HG03558 (cell line): ENCODE data around the gene MTMR8.
"Not testable (repeated sequence)": the region's sequence is repeated elsewhere in the genome, so short reads cannot be mapped to it uniquely, and the experiment has no call there.

Experiments
- ATAC-seq: cut with Tn5 transposase; IDR thresholded peaks from one replicate; pipeline ENCODE4 v1.9.1; 2021; ENCODE audit warnings: moderate number of reproducible peaks; ENCODE audit not compliant: unreplicated experiment; ENCODE audit errors: extremely low read depth

MTMR8 gene

DNA sequence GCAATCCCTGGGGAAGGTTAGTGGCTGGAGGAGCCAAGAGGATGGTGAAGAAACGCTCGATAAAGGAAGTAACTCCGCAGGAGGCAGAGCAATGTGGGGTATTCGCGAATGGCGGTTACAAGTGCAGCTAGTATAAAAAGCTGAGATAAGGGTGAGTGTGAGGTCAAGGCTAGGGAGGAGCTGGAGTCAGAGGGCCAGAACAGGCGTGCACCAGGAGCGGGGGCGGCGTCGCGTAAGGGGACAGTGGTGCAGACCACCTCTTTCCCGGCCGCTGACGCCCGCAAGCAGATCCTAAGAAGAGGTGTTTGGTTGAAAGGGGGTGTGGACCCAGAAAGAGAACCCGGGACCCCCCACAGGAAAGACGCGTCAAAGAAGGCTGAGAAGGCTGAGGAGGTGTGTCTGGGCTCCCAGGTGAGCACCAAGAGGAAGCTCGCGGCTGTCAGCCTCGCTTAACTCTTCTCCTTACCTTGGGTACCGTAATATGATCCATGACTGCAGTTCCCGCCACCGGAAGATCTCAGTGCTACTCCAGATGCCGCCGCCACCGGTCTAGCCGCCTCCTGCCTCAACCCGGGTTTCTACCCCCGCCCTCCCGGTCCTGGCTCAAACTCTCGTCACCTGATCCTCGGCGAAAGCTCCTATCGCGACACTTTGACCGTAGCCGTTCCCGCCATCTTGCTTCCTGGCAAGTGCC is at the start of gene MTMR8:
Gene MTMR8 (minus strand): TSS at position 579 of the 694 bp plus-strand sequence. CDS start 89 bp downstream, at position 490.
- peak; percentile 64 for ATAC-seq

DNA sequence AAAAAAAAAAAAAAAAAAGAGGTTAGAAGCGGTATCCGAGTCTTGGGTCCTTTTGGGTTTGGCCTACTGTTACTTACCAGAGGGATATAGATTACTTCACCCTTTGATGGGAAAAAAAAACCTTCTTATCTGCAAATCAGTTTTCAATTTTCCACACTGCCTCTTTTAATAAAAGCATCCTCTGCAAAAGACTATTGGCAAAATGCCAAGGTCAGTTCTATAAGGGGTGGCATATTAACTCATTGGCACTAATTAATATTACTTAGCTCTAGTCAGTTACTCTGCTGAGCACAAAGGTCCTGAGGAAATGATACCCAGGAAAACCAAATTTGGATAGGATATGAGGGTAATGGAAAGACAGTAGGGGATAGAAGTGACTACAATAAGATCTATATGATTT is 44.3 kb upstream of the MTMR8 start:
- no peak for ATAC-seq

DNA sequence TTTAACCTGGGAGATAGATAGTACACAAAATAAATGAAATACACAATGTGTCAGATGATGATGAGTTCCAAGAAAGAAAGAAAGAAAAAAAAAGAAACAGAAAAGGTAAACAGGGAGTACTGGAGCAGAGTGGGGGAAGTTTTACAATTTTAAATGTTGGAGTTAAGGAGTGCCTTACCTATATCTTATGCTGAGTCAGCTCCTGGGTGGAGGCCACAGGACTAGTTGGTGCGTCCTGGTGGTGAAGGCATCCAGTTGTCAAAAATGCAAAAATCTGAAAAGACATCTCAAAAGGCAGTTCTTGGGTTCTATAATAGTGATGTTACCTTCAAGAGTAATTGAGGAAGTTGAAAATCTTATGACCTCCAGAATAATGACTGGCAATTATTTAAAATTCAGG is 42.4 kb upstream of the MTMR8 start:
- no peak for ATAC-seq

DNA sequence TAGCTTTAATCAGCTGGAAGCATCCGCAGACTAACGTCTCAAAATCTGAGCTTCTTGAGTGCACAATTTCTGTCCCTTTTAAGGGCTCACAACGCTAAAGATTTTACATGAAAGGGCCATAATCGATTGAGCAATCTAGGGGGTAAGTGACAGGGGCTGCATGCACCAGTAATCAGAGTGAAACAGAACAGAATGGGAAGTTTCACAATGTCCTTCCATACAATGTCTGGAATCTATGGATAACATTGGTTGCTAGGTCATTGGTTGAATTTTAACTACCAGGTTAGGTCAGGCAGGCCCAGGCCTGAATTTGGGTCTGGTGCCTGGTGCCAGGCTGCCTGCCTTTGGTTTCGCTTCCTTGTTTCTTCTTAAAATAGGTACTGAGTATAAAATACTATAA is 42.0 kb upstream of the MTMR8 start:
- ATAC-seq, result no peak

DNA sequence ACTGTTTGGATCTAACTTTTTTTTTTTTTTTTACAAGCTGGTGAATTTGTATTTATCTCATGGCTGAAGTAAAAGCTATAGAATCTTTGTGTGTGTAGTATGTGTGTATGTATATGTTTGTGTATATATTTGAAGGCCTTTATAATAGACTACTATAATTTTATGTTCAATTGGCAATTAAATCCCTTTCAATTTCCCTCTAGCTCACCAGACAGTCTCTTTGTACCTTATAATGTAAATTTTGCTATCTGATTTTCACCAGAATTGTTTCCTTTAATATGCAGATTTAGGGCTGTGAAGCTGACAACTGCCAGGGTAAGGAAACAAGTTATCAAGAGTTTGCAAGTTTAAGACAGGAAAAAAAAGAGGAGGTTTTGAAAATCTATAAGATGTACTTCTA is 33.1 kb upstream of the MTMR8 start:
- no peak for ATAC-seq

DNA sequence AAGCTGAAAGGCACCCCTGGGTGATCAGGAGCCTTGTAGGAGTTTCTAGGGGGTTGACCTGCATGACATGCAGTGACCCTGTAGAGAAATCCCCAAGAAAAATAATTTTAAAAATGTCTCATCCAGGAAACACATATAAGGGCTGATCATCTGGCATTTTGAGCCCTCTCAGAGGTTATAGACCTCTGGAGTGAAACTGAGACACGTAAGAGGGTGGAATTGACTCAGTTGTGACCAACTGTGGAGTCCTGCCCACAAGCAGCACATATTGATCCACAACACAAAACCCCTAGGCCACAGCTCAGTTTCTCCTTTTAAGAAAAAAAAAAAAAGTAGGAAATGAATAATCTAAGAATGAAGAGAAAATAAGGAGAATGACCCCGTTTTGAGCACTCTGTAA is 32.5 kb upstream of the MTMR8 start:
- peak; percentile 84 for ATAC-seq

DNA sequence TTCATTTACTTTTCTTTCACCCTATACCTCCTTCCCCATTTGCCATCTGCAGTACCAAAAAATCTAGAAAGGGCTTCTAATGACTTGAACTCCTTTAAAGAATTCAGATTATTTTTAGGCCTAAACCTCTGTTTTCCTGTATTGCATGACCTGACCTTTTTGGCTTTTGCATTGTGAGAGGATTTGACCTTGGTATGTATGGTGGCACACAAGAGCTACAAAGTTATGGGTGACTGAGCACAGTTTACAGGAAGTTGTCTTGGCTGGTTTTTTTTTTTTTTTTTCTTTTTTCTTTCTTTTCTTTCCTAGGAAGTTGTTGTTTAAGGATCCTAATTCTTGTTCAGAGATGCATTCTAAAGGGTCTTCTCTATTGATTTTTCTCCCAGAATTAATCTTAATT is 32.0 kb upstream of the MTMR8 start:
- ATAC-seq, result no peak

DNA sequence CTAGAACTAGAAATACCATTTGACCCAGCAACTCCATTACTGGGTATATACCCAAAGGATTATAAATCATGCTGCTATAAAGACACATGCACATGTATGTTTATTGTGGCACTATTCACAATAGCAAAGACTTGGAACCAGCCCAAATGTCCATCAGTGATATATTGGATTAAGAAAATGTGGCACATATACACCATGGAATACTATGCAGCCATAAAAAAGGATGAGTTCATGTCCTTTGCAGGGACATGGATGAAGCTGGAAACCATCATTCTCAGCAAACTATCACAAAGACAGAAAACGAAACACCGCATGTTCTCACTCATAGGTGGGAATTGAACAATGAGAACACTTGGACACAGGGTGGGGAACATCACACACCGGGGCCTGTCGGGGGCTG is 14.5 kb upstream of the MTMR8 start:
- not testable (repeated sequence) for ATAC-seq

DNA sequence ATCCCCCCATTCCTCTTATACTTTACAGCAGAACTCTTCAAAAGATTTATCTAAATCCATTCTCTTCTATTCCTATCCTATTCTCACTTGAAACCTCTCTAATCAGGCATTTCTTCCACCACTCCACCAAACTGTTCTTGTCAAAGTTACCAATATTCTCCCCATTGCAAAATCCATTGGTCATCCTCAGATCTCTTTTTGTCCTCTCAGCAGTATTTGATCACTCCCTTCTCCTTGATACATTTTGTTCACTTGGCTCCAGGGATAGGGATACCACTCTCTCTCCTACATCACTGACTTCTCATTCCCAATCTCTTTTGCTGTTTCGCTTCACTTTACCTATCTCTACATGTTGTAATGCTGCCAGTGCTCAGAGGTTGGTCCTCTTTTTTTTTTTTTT is 2.8 kb upstream of the MTMR8 start:
- no peak for ATAC-seq

DNA sequence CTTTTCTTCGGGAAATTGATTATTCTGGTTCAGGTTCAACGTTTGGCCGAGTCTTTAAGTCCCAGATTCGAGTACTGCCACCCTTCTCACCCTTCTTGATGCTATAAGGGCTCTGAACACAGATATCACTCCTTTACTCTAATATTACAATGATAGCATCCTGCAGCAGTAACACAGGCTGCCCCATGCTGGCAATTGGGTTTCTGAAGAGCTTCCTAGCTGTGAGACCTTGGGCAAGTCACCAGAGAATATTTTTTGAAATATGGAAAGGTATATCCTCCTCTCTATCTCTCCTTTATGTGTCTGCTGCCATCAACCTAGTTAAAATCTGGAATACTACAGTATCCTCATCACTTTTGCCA is 297 bp upstream of the MTMR8 start:
- ATAC-seq, result no peak

DNA sequence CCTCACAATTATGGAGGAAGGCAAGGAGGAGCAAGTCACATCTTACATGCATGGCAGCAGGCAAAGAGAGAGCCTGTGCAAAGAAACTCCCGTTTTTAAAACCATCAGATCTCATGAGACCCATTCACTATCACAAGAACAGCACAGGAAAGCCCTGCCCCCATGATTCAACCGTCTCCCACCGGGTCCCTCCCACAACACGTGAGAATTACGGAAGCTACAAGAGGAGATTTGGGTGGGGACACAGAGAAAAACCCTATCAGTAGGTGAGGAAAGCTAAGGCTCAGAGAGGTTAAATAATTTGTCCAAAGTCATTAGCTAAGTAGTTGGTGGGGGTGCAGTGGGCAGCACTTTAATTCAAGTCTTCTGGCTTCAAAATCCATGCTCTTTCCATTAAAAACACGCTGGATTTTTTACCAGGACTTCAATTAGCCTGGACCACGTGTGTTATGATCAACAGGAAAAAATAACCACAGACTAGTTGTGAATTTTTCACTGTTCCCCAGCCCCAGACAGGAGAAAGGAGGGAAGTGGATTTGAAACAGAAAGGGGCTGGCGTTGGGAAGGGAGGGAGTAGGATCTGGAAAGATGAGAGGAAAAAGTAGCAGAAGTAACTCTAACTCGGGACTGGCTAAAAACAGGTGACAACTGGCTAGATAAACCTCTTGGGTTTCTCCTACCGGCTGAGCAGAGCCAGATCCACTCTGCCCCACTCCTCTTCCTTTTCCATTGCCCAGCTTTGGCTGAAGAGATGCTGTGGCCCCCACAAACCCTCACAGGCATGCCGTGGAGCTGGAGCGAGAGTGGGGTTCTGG is 986 bp downstream of the MTMR8 start:
- ATAC-seq, result no peak

DNA sequence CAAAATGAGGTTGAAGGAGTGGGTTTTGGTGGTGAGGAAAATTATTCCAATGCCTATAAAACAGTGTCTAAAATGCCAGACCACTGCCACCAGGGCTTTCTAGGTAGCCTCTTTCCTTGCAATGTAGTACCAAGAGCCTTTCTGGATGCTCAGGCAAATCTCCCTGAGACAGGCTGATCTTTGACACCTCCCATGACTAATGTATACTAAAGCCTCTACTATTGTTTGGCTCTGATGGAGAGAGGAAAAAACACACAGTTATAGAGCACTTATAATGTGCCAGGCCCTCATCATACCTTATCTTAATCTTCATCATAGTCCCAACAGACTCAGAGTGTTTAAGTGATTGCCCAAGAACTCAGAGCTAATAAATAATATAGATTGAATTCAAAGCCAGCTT is 5.8 kb downstream of the MTMR8 start:
- no peak for ATAC-seq

DNA sequence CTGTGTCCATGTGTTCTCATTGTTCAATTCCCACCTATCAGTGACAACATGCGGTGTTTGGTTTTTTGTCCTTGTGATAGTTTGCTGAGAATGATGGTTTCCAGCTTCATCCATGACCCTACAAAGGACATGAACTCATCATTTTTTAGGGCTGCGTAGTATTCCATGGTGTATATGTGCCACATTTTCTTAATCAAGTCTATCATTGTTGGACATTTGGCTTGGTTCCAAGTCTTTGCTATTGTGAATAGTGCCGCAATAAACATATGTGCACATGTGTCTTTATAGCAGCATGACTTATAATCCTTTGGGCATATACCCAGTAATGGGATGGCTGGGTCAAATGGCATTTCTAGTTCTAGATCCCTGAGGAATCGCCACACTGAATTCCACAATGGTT is 14.5 kb downstream of the MTMR8 start:
- not testable (repeated sequence) for ATAC-seq

DNA sequence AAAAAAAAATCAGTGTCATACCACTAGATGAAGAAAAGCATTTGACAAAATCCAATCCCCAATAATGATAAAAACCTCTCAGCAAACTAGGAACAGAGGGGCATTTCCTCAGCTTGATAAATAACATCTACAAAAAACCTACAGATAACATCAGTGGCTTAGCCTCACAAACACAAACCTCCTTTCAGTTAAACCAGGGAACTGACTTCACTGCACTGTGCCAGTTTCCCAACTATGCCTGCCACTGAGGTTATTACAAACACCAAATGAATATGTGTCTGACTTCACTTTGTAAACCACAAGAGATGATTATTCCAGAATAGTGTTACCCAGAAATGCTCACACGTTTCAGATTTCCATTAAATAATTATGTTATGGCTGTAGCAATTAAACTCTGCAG is 15.3 kb downstream of the MTMR8 start:
- no peak for ATAC-seq

DNA sequence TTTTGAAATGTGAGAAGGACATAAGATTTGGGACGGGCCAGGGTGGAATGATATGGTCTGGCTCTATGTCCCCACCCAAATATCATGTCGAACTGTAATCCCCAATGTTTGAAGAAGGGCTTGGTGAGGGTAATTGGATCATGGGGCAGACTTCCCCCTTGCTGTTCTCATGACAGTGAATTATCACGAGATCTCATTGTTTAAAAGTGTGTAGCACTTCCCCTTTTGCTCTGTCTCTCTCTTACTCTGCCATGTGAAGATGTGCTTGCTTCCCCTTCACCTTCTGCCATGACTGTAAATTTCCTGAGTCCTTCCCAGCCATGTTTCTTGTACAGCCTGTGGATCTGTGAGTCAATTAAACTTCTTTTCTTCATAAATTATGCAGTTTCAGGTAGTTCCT is 17.5 kb downstream of the MTMR8 start:
- ATAC-seq, result no peak

DNA sequence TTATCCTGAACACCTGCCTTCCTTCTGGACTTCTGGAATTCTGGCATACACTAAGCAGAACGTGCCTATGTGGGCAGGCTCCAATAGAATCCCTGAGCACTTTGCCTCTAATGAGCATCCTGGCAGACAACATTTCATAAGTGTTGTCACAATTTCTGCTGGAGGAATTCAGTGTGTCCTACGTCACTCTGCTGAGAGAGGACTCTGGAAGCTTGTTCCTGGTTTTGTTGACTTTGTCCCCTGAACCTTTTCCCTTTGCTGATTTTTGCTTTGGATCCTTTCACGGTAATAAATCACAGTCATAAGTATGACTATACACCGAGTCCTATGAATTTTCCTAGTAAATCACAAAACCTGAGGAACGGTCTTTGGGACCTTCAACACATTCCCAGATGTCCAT is 43.2 kb downstream of the MTMR8 start:
- ATAC-seq, result no peak

DNA sequence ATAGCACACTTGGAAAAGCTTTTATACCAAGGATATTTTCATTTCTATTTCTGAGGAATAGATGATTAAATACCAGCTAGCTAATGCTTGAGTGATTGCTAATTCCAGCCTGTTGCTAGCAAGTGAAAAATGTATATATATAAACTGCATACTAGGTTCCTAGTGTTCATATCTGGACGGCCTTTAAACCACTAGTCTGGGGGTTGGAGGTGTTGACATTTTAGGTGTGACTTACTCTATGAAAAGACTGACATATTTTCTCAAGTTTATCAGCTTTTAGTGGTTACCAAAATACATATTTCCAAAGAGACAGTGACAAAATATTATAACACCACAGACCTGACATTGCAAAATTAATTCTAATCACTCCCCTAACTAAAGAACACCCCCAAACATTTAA is 44.7 kb downstream of the MTMR8 start:
- ATAC-seq, result no peak

DNA sequence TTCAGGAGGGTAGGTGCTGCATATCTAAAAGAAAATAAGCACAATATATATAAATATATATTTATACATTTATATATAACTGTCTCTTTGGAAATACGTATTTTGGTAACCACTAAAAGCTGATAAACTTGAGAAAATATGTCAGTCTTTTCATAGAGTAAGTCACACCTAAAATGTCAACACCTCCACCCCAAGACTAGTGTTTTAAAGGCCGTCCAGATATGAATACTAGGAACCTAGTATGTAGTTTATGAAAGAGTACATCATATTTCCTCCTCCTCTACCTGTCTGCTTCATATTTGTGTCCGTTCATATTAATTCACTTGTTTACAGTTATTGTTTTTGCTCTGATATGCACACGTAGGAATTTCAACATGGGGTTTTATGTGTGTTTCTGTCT is 45.2 kb downstream of the MTMR8 start:
- ATAC-seq, result no peak

DNA sequence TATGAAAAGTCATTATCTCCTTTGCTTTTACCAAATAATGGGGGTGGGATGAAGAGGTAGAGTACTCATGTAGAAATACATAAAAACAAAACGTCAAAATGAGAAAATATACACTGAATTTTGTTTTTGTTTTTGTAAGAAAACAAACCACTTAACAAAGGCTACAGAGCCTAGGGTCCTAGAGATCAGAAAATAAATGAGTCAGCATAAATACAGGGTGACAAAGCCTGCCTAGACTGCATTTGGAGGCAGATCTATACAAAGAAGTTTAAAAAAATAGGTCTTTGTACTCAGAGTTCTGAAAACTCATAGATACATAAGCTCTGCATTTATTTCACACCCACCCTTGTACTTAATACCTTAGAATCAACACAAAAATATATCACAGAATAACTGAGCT is 52.4 kb downstream of the MTMR8 start:
- no peak for ATAC-seq

DNA sequence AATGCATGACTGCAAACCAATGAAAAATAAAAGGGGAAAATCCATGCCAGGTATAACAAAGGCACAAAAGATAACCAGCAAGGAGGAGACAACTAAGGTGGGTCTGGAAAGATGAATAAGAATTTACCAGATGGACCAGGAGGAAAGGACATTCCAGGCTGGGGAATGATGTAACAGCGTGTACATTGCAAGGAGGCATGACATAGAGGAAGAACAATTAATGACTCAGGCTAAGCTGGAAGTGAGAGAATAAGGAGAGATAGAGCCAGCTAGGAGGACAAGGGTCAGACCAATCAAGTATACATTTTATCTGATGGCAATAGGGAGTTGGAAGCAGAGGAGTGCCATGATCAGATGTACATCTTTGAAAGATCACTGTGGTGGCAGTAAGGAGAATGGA is 57.0 kb downstream of the MTMR8 start:
- ATAC-seq, result no peak

DNA sequence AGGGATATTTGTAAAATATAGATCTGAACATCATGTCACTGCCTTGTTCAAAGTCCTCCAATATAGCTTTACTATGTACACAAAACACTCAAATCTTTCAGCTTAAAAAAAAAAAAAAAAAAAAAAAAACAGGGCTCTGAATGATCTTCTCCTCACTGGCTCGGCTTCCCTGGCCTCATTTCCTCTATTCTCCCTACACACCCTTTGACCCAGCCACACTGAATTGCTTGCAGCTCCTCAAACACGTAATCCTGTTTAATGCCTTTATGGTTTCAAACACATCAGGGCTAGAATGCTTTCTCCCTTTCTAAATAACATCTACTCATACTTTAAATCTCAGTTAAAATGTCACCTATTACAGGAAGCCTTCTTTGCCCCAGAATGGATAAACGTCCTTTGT is 60.8 kb downstream of the MTMR8 start:
- ATAC-seq, result no peak

DNA sequence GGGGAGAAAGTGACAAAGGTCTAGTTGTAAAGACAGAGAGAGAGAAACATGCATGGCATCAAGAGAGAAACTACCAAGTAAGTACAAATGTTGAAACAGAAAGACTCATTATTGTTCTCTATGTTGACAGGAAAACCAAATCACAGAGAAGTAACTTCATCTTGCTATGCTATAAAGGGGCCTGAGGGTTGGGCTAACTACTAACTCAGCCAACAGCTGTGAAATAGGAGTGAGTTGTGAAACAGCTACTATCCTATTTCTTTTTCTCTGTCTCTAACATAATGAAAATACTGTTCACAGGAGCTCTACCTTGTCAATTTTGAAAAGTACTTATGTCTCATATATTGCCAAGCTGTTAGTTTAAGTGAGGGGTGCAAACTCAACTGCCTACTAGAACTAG is 65.0 kb downstream of the MTMR8 start:
- ATAC-seq, result no peak
